ENCODE results near the gene UBXN1.
A peak's percentile ranks its signal among the peaks of the same experiment; 100 is the strongest.
"Not testable (repeated sequence)": the region's sequence is repeated elsewhere in the genome, so short reads cannot be mapped to it uniquely, and the experiment has no call there.

UBXN1 gene

DNA sequence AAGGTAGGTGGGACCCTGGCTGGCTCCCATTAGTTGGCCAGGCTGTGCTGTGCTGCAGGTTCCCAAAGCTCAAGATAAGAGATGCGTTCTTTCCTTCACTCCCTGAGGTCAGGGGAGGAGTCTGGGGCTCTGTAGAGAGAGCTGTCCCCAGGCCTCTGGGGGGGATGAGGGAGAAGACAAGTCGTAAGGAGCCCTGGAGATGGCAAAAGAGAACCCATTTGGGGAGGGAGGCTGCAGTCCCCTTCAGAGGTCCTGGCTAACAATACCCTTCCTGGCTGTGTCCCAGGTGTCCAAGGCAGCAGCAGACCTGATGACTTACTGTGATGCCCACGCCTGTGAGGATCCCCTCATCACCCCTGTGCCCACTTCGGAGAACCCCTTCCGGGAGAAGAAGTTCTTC is 29.5 kb upstream of the UBXN1 start:
- H3K4me3 ChIP-seq (ENCODE audit: low read length in 2 of 2) = peak overlapping the region; percentile 87 to 91
- peak overlapping the region; percentile 96 for H3K27ac ChIP-seq (ENCODE audit: low read length)
- no peaks in the 10 kb centered on the region for H3K27me3 ChIP-seq (ENCODE audit: control insufficient read depth in 1 of 2, insufficient read depth in 2 of 2, low read length in 2 of 2)
- H3K9me3 ChIP-seq (ENCODE audit: control insufficient read depth in 2 of 2, low read length in 2 of 2) = no peaks in the 10 kb centered on the region
- H3K36me3 ChIP-seq (ENCODE audit: control insufficient read depth in 2 of 2, insufficient read depth in 2 of 2, low read length in 2 of 2) = peaks cover 5 to 16% of the 10 kb centered on the region in 2 donors
- peak overlapping the region; percentile 93 for H3K9ac ChIP-seq (ENCODE audit: low read length in 2 of 2)
- H3K4me1 ChIP-seq (ENCODE audit: control insufficient read depth, insufficient read depth, low read length) = peaks cover 51% of the 10 kb centered on the region

DNA sequence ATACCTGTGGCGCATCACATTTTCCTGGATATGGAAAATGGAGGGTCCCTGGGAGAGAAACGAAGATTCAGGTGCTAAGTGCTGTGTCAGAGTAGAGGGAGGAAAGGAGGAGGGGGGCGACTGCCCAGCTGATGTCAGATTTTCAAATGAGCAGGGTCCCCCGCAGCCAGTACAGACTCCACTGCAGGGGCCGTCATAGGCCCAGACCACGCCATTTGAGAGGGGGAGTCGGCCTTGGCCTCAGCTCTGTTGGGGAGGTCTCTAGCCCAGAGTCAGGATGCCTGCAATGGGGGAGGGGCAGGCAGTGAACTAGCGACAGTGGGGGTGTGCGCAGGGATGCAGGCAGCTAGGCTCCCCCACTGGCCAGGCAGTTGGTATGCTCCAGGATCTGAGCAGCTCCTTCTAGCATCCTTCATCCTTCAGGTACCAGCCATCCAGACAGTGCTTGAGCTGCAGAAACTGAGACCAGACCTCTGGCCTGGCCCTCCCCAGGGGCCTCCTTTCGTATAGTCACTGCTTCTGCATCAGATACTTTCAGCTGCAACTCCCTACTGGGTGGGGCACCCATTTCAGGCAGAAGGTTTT is 28.5 kb upstream of the UBXN1 start, which contains the start of the genes BSCL2 and GNG3:
Gene BSCL2 (minus strand): TSS at position 148 of the 585 bp plus-strand sequence. CDS start 229 bp downstream, outside the sequence.
Gene GNG3 (plus strand): TSS at position 400 of the 585 bp plus-strand sequence. CDS start 620 bp downstream, outside the sequence.
- peaks cover 5 to 15% of the 10 kb centered on the region in 2 donors for H3K36me3 ChIP-seq (ENCODE audit: control insufficient read depth in 2 of 2, insufficient read depth in 2 of 2, low read length in 2 of 2)
- H3K9ac ChIP-seq (ENCODE audit: low read length in 2 of 2) = peak within 1 kb of the TSS; percentile 79 to 93
- H3K27me3 ChIP-seq (ENCODE audit: control insufficient read depth in 1 of 2, insufficient read depth in 2 of 2, low read length in 2 of 2) = no peaks in the 10 kb centered on the region
- no peaks in the 10 kb centered on the region for H3K9me3 ChIP-seq (ENCODE audit: control insufficient read depth in 2 of 2, low read length in 2 of 2)
- H3K4me3 ChIP-seq (ENCODE audit: low read length in 2 of 2) = peak within 1 kb of the TSS; percentile 87 to 91
- H3K4me1 ChIP-seq (ENCODE audit: control insufficient read depth, insufficient read depth, low read length) = peaks cover 51% of the 10 kb centered on the region
- peak within 1 kb of the TSS; percentile 96 for H3K27ac ChIP-seq (ENCODE audit: low read length)

DNA sequence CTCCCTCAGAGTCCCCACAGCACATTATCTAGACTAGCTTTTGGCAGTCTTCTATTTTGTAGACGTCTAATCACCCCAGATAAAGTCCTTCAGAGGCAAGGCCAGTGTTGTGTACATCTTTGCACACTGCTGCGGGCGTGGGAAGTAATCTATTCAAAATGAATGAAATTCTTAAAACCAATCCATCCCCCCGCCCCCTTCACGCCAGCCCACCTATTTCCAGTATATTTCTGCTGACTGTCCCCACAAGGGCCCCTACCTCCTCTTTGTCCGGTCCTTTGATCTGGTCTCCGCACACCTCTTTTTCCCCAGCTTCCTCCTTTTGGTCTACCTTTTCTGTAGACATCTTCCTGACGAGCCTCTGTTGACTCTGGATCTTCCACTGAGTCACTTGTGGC is 28.0 kb upstream of the UBXN1 start:
- Histone ChIP-seq H3K27me3 (ENCODE audit: control insufficient read depth in 1 of 2, insufficient read depth in 2 of 2, low read length in 2 of 2) (no peaks in the 10 kb centered on the region), H3K4me1 (ENCODE audit: control insufficient read depth, insufficient read depth, low read length) (peaks cover 51% of the 10 kb centered on the region), H3K36me3 (ENCODE audit: control insufficient read depth in 2 of 2, insufficient read depth in 2 of 2, low read length in 2 of 2) (peaks cover 5 to 14% of the 10 kb centered on the region in 2 donors), H3K4me3 (ENCODE audit: low read length in 2 of 2) (peak overlapping the region; percentile 81 to 88), H3K27ac (ENCODE audit: low read length) (peak overlapping the region; percentile 91), H3K9ac (ENCODE audit: low read length in 2 of 2) (peak overlapping the region; percentile 68 to 79), H3K9me3 (ENCODE audit: control insufficient read depth in 2 of 2, low read length in 2 of 2) (no peaks in the 10 kb centered on the region)

DNA sequence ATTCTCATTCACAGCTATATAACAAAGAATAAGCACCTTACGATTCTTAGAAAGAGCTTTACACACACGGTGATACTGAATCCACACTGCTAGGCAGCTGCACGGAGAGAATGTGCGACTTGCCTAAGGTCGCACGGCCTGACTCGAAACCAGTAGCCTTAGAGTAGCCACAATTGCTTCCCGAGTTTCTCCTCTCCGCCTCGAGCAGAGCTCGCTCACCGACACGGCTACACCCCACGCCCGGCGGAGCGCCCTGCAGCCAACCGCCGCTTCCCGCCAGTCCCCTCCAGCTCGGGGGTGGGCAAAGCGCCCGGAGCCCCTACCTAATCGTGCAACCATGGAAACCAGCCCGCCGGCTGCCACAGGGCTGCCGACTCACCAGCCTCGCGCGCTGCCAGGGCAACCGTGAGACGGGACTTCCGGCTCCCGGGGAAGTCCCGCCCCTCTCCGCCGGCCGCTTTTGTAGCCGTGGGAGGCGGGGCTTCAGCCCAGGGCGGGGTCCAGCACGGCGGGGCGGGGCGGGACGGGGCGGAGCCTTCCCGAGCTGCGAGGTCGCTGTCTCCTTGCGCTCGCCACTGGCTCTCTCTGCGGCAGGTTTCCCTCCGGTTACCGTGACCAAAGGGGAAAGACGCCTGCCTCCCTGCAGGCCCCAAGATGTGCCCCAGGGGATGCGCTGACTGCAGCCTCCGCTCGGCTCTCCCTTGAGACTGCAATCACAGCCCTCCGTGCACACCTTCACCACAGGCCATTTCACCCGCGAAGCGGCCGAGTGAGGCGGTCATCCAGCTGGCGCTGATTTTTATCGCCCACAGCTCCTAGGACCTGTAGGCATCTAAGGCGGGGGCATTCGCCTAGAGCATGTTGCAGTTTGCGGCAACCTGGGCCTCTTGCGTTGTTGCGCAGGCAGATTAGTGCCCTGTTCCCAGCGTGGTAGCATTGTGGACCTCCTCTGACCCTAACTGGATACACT is 27.3 kb upstream of the UBXN1 start:
- H3K4me1 ChIP-seq (ENCODE audit: control insufficient read depth, insufficient read depth, low read length) = peaks cover 51% of the 10 kb centered on the region
- H3K9ac ChIP-seq (ENCODE audit: low read length in 2 of 2) = peak overlapping the region; percentile 68 to 84
- H3K27me3 ChIP-seq (ENCODE audit: control insufficient read depth in 1 of 2, insufficient read depth in 2 of 2, low read length in 2 of 2) = no peaks in the 10 kb centered on the region
- H3K4me3 ChIP-seq (ENCODE audit: low read length in 2 of 2) = peak overlapping the region; percentile 81 to 88
- H3K9me3 ChIP-seq (ENCODE audit: control insufficient read depth in 2 of 2, low read length in 2 of 2) = no peaks in the 10 kb centered on the region
- peak overlapping the region; percentile 91 for H3K27ac ChIP-seq (ENCODE audit: low read length)
- peaks cover 0 to 12% of the 10 kb centered on the region in 2 donors for H3K36me3 ChIP-seq (ENCODE audit: control insufficient read depth in 2 of 2, insufficient read depth in 2 of 2, low read length in 2 of 2)

DNA sequence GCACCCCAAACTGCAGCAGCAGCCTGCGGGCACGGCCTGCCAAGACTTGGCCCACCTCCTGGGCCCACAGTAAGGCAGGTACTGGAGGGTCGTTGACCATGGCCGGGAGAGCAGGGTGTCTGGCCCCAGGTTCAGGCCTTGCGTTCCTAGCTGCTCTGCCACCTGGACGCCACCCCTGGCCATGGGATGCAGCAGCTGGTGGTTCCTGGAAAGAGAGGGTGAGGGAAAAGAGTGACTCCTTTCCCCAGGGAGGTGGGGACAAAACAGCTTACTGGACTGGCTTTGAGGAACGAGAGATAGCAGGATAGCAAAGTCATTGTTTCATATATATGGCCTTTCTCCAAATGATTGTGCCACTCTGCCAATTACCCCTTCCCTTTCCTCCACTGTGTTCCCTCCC is 26.5 kb upstream of the UBXN1 start:
- H3K9ac ChIP-seq (ENCODE audit: low read length in 2 of 2) = peak overlapping the region; percentile 47 to 84
- H3K27me3 ChIP-seq (ENCODE audit: control insufficient read depth in 1 of 2, insufficient read depth in 2 of 2, low read length in 2 of 2) = no peaks in the 10 kb centered on the region
- H3K4me3 ChIP-seq (ENCODE audit: low read length in 2 of 2) = peak overlapping the region; percentile 58 to 88
- H3K36me3 ChIP-seq (ENCODE audit: control insufficient read depth in 2 of 2, insufficient read depth in 2 of 2, low read length in 2 of 2) = peaks cover 0 to 9% of the 10 kb centered on the region in 2 donors
- H3K27ac ChIP-seq (ENCODE audit: low read length) = peak overlapping the region; percentile 91
- no peaks in the 10 kb centered on the region for H3K9me3 ChIP-seq (ENCODE audit: control insufficient read depth in 2 of 2, low read length in 2 of 2)
- H3K4me1 ChIP-seq (ENCODE audit: control insufficient read depth, insufficient read depth, low read length) = peaks cover 47% of the 10 kb centered on the region

DNA sequence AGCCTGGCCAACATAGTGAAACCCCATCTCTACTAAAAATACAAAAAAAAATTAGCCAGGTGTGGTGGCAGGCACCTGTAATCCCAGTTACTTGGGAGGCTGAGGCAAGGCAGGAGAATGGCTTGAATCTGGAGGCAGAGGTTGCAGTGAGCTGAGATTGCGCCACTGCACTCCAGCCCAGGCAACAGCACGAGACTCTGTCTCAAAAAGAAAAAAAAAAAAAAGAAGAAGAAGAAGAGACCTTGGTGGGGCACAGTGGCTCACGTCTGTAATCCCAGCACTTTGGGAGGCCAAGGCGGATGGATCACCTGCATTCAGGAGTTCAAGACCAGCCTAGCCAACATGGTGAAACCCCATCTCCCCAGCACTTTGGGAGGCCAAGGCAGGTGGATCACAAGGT is 25.0 kb upstream of the UBXN1 start:
- peaks cover 34% of the 10 kb centered on the region for H3K4me1 ChIP-seq (ENCODE audit: control insufficient read depth, insufficient read depth, low read length)
- H3K27me3 ChIP-seq (ENCODE audit: control insufficient read depth in 1 of 2, insufficient read depth in 2 of 2, low read length in 2 of 2); H3K27ac ChIP-seq (ENCODE audit: low read length); H3K4me3 ChIP-seq (ENCODE audit: low read length in 2 of 2); H3K9ac ChIP-seq (ENCODE audit: low read length in 2 of 2); H3K36me3 ChIP-seq (ENCODE audit: control insufficient read depth in 2 of 2, insufficient read depth in 2 of 2, low read length in 2 of 2); H3K9me3 ChIP-seq (ENCODE audit: control insufficient read depth in 2 of 2, low read length in 2 of 2): not testable (repeated sequence)

DNA sequence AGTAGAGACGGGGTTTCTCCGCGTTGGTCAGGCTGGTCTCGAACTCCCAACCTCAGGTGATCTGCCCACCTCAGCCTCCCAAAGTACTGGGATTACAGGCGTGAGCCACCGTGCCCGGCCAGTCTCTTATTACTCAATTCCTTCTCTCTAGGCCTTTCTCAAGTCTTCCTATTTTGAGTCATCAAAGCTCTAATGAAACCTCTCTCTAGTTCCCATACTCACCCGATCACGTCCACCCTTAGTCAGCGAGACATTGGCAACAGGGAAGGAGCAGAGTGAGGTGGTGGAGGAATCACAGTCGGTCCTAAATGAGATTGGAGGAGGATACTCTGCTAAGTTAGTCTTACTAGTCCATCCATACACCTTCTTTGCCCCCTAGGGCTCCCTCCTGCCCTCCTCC is 23.4 kb upstream of the UBXN1 start:
- Histone ChIP-seq H3K4me1 (ENCODE audit: control insufficient read depth, insufficient read depth, low read length) (peaks cover 22% of the 10 kb centered on the region), H3K9ac (ENCODE audit: low read length in 2 of 2) (no peak overlapping the region), H3K27ac (ENCODE audit: low read length) (no peak overlapping the region), H3K9me3 (ENCODE audit: control insufficient read depth in 2 of 2, low read length in 2 of 2) (no peaks in the 10 kb centered on the region), H3K36me3 (ENCODE audit: control insufficient read depth in 2 of 2, insufficient read depth in 2 of 2, low read length in 2 of 2) (peaks cover 0 to 6% of the 10 kb centered on the region in 2 donors), H3K27me3 (ENCODE audit: control insufficient read depth in 1 of 2, insufficient read depth in 2 of 2, low read length in 2 of 2) (no peaks in the 10 kb centered on the region), H3K4me3 (ENCODE audit: low read length in 2 of 2) (no peak overlapping the region)

DNA sequence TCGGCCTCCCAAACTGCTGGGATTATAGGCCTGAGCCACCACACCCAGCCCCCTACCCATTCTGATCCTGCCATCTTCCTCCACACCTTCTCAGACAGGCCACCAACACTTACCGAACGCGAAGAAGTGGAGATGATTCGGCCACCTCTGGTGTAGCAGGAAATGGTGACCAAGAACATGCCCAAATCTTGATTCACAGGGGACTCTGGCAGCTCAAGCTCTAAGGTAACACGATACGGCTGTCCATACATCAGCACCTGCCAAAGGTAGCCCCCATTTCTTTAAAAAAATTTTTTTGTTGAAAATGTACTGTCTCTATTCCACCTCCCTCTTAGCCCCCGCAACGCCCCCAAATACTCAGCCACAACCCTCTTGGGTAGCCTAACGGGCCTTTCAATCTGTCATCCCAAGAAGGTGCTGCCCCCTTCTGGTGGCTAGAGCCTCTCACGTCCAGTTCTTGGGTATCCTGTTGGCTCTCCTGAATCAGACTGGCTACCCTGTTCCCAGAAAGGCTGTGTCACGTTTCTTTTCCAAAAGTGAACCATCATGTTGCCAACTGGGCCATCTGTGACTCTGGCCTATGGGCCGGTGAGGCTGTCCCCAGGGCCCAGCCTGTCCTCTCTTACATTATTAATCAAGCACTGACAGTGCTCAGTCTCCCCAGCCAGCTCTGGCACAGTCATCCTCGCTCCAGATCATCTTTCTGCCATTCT is 15.7 kb upstream of the UBXN1 start:
- Histone ChIP-seq H3K36me3 (ENCODE audit: control insufficient read depth in 2 of 2, insufficient read depth in 2 of 2, low read length in 2 of 2) (peaks cover 22 to 24% of the 10 kb centered on the region in 2 donors), H3K9me3 (ENCODE audit: control insufficient read depth in 2 of 2, low read length in 2 of 2) (no peaks in the 10 kb centered on the region), H3K27ac (ENCODE audit: low read length) (no peak overlapping the region), H3K4me3 (ENCODE audit: low read length in 2 of 2) (no peak overlapping the region), H3K27me3 (ENCODE audit: control insufficient read depth in 1 of 2, insufficient read depth in 2 of 2, low read length in 2 of 2) (no peaks in the 10 kb centered on the region), H3K4me1 (ENCODE audit: control insufficient read depth, insufficient read depth, low read length) (peaks cover 10% of the 10 kb centered on the region), H3K9ac (ENCODE audit: low read length in 2 of 2) (no peak overlapping the region)

DNA sequence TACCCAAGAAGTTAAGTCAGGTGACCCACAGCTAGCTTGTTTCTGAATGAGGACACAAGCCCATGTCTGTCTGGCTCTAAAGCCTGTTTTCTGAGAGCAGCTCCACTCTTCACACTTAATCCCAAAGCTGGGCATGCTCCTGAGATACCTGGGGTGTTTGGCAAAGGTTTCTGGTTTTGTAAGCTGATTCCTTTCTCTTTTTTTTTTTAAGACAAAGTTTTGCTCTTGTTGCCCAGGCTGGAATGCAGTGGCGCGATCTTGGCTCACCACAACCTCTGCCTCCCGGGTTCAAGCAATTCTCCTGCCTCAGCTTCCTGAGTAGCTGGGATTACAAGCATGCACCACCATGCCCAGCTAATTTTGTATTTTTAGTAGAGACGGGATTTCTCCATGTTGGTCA is 14.8 kb upstream of the UBXN1 start:
- H3K27ac ChIP-seq (ENCODE audit: low read length); H3K27me3 ChIP-seq (ENCODE audit: control insufficient read depth in 1 of 2, insufficient read depth in 2 of 2, low read length in 2 of 2); H3K4me3 ChIP-seq (ENCODE audit: low read length in 2 of 2); H3K9ac ChIP-seq (ENCODE audit: low read length in 2 of 2); H3K9me3 ChIP-seq (ENCODE audit: control insufficient read depth in 2 of 2, low read length in 2 of 2): not testable (repeated sequence)
- Histone ChIP-seq H3K4me1 (ENCODE audit: control insufficient read depth, insufficient read depth, low read length) (peaks cover 10% of the 10 kb centered on the region), H3K36me3 (ENCODE audit: control insufficient read depth in 2 of 2, insufficient read depth in 2 of 2, low read length in 2 of 2) (peaks cover 22 to 24% of the 10 kb centered on the region in 2 donors)

DNA sequence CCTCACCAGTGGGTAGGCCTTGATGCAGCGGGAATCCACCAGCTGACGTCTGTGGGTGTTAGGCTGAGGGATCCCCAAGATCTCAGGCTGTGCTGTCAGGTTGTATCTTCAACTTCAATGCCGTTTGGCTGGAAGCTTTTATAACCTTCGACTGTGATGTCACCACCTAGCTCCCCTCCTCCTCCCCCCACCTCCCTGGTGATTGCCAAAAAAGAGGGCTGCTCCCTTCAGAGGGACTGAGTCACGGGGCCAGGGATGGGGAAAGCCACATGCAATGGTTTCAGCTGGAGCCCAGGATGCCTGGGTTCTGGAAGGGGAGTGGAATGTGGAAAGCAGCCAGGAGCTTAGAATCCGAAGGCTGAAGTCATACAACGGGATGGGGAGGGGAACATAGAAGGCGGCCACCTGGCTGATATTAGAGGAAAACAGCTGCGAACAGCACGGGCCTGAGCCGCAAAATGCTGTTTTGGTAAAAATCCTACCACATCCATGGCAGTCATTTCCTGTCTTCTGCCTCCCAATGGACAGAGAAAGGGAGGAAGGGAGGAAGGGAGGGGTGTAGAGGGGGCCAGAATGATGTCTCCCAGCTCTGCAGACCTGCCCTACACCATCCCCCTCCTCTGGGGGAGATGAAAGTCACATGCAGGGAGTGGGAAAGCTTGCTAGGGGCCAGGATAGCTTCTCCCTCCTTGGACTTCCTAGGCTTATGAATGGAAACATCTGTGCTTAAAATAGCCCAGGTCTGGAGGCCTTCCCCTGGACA is 10.7 kb upstream of the UBXN1 start, which contains the start of gene LRRN4CL:
Gene LRRN4CL (minus strand): TSS at position 110 of the 763 bp plus-strand sequence. CDS start 1,022 bp downstream, outside the sequence.
- peaks cover 22 to 24% of the 10 kb centered on the region in 2 donors for H3K36me3 ChIP-seq (ENCODE audit: control insufficient read depth in 2 of 2, insufficient read depth in 2 of 2, low read length in 2 of 2)
- peaks cover 8 to 11% of the 10 kb centered on the region in 2 donors for H3K27me3 ChIP-seq (ENCODE audit: control insufficient read depth in 1 of 2, insufficient read depth in 2 of 2, low read length in 2 of 2)
- peak within 1 kb of the TSS; percentile 59 to 73 for H3K4me3 ChIP-seq (ENCODE audit: low read length in 2 of 2)
- peak within 1 kb of the TSS; percentile 62 for H3K27ac ChIP-seq (ENCODE audit: low read length)
- H3K9ac ChIP-seq (ENCODE audit: low read length in 2 of 2) = peak within 1 kb of the TSS; percentile 42 to 57
- H3K9me3 ChIP-seq (ENCODE audit: control insufficient read depth in 2 of 2, low read length in 2 of 2) = no peaks in the 10 kb centered on the region
- H3K4me1 ChIP-seq (ENCODE audit: control insufficient read depth, insufficient read depth, low read length) = peaks cover 16% of the 10 kb centered on the region
